HG03196 (cell line): ENCODE data around the gene CNTN6.

Experiments used
- ATAC-seq: cut with Tn5 transposase; IDR thresholded peaks from one replicate; pipeline ENCODE4 v1.9.1; 2021; ENCODE audit not compliant: unreplicated experiment

CNTN6 gene

DNA sequence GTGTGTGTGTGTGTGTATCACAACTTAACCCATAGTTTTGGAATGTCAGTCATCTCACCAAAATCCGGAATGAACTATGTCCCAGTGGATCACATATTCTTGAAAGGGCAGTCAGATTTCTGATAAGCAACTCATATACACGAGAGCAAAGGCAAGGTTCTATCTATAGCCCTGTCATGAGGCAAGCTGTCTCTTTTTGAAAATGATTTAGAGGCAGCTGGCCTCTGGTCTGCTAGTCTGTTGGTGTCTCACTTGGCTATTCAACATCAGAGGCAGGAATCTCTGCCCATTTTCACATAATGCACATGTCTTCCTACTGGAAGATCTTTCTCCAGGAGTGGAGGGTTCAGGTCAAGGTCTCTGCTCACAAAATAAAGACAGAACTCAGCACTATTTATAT lies 79.8 kb downstream of the CNTN6 start:
- ATAC-seq, result no peak

DNA sequence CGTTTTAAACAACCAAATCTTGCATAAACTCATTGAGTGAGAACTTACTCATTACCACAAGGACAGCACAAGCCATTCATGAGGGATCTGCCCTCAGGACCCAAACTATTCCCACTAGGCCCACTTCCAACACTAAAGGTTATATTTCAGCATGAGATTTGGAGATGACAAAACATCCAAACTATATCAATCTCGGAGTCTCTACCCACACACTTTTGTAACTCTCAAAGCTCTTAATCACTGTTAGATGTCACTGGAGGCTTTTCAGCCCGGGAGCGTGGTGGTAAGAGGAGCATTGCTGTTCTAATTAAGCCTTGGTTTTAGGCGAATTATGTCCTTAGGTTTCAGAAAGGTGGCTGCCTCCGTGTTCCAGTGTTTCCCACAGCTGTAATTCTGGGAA lies 86.3 kb downstream of the CNTN6 start:
- ATAC-seq, result no peak

DNA sequence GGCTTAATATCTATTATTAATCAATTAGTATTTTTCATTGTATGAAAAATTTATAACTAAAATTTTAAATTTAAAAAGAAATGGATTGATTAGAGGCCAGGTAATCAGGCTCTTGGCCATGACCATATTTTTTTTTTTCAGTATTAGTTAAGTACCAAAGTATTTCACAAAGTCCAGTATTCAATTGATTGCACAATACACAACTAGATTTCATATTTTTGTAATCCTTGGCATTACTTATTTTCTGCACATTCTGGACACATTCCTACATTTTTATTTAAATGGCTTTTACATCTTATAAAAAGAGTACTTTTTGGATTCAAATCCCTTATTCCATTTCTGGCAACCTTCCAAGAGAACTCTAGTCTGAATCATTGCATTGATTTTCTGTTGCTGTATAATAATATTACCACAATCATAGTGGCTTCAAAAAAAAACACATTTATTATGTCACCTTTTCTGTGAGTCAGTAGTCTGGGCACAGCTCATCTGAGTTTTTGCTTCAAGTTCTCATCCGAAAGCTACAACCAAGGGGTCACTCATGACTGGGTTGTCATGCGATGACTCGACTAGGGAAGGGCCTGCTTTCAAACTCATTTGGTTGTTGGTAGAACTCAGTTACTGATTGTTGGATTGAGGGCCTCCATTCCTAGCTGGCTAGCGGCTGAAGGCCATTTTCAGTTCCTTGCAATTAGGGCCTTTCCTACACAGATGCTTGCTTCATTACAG lies 90.7 kb downstream of the CNTN6 start:
- no peak for ATAC-seq

DNA sequence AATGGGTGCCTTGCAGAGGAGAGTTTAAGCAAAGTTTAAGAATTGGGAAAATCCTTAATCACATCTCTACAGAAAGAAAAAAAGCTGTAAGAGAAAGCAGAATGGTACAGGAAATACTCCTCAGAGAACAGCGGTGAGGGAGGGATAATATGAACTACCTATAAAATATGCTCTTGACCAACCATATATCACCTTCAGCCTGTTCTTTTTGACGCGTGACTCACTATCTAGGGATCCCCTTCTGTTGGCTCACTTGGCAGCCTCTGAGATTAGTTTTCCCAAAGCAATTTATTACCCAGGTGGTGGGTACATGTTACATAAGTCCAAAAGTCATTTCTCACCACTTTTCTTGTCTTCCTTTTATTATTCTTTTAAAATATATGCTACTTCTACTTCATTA lies 97.7 kb downstream of the CNTN6 start:
- no peak for ATAC-seq

DNA sequence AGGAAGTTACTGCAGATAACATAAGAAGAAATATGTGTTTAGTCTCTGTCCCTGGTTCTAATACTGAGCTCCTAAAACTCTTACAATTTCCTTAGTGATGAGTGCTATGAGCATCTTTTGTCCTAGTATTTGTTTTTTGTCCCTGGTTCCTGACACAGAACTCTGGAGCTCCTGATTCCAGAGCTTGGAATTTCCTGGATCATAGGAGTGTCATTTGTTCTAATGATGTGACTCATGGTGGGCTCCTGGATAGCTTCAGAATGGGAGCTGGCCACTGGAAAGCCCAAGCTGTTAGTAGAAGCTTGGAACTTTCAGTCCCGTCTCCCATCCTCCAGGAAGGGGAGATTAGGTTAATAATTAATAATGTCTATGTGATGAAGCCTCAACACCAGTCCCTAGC lies 98.2 kb downstream of the CNTN6 start:
- no peak for ATAC-seq

DNA sequence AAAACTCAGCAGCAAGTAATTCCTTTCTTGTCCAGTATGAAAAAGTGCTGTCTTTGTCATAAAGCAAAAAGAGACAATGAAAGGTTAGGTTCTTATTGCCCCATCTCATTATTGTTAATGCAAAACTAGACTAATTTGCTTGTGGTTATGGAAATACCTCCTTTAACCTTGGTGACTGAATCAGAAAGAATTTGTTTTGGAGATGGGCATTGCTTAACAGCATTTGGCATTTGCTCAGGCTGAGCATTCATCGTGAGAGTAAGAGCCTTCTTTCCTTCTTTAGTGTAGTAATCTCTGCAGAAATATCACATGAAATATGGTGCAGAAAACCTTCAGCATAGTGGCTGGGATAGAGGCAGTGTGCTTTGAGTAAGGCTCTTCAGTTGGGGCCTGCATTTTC lies 103.1 kb downstream of the CNTN6 start:
- ATAC-seq, result no peak

DNA sequence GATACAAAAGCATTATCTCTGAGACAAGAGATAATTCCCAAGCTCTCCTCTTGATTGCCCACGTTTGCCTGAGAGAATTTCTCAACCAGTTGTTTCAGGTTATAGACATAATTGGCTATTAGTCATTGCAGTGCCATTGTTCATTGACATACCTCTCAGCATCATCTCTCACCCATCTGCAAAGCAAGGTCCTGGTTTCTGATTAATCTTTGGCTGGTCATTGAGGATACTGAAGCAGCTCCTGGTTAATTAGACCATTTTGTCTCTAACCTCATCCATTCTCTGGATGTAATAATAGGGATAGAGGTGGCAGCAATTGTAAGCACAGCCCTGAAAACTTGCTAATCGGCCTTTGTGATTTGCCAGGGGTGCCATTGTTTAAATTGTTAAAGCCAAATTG lies 104.2 kb downstream of the CNTN6 start:
- no peak for ATAC-seq

DNA sequence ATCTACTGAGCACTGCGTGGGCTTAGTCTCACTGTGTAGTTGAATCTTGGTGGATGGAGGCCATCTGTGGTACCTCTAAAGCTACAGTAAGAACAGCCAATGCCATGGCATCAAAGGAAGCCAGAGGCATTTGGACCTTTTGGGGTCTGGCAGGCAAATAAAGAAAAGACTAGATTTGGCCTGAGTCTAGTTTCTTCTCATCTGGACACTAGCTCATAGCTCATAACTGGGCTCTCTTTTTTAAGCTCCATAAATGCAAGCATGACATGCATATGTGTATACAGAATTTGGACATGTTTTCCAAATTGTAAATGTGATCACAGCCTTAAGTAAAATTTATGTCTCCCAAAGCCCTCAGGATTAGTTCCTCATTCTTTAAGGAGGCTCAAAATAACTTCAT lies 107.5 kb downstream of the CNTN6 start:
- no peak for ATAC-seq

DNA sequence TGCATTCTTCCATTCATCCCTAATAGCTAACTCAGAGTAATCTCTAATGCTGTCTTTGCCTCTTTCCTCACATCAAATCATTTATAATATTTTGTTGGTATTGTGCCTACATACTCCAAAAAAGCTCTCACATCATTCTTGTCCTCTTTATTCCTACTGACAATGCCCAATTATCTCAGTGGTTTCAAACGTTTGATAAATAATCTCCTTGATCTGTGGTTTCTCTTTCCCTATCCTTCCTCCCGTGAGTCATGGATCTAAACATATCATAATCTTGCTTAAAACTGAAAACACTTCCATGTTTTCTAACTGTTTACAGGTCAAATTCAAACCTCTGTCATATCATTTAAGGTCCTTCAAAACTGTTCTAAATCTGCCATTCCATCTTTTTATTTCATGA lies 115.1 kb downstream of the CNTN6 start:
- no peak for ATAC-seq

DNA sequence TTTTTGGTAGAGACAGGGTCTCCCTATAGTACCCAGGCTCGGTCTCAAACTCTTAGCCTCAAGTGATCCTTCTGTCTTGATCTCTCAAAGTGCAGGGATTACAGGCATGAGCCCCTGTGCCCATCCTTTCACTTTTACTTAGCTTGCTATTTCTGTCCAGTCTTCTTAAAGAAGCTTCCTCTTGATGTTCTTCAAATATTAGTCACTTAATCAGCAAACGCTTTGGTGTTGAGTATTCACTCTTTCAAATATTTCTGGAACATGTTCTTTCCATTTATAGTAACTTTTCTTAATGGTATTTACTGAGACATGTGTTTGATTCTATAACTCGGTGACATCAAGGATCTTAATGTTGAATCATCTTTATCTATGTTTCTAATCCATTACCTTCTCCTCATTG lies 122.1 kb downstream of the CNTN6 start:
- ATAC-seq, result no peak

DNA sequence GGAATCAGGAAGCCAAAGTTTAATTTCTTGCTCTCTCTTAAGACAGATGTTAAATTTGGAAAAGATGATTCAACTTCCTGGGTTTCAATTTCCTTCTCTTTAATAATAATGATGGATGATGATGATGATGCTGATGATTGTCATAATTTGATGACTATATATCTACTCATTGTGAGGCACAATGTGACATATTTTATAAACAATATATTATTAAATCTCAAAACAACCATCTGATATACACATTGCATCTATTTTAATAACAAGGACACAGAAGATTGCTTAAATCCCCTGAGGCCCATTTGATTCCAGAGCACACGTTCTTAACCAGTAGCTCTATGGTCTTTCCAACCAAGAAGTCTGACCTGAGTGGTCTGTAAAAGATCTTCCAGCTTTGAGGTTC lies 124.0 kb downstream of the CNTN6 start:
- ATAC-seq, result no peak

DNA sequence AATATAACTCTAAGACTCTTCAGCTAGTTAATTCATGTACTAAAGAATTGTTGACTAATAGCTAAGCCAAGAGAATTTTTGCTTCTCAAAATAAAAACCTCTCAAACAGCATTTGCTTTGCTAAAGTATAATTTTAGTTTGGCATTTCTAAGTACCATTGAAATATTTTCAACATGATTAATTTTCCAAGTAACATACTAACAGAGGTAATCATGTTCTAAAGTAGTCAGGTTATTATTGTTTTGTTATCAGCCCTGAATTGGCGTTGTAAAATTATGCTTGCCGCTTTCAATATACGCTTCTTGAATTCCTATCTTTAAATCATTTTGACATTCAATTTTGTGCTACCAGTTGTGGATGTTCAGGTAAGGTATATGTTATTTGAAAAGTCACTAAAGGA lies 134.3 kb downstream of the CNTN6 start:
- no peak for ATAC-seq

DNA sequence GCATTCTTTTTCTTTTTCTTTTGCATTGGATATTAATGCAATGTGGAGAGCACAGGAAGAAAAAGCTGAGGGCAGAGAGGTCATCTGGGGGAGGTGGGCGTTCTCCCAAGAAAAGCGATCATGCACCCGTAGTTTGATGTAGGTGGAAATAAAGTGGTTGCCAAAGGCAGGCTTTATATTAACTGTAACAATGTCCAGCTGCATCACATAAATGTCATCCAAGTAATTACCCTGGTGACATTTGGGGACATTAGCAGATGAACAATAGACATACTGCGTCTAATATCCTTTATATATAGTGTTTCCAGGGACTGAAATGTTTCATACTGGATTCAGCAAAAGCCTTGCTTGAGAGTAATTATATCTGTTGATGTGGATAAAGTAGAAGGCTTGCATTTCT lies 135.5 kb downstream of the CNTN6 start:
- no peak for ATAC-seq

DNA sequence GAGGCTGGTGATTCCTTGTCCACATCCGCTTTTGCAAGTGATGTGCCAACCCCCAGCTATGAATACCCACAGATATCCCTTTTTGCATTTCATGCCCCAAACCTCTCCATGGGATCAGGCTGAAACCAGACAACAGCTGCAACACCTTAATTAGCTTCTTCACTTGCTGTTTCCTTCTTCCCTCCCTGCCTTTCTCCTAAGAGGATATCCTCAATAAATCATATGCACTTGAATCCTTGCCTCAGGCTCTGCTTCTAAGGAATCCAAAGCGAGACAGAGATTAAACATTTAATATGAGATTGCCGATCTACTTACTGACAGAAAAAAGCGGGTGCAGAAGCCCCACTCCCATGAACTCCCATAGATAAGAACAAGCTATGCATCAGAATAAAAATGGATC lies 138.1 kb downstream of the CNTN6 start:
- no peak for ATAC-seq

DNA sequence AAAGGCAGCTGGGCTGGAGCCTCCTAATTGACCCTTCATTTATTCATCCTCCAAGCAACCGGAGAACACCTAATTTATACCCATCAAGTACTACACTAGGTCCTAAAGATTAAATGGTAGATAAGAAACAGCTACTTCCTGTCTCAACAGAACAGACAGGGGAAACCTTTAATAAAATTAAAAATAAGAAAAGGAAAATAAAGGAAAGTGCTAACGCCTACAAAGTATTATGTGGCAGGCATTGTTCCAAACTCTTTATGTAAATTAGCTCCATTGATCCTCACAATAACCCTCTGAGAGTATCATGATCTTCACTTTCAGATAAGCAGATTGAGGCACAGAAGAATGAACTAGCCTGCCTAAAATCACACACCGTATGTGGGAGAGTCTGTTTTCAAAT lies 139.5 kb downstream of the CNTN6 start:
- ATAC-seq, result no peak

DNA sequence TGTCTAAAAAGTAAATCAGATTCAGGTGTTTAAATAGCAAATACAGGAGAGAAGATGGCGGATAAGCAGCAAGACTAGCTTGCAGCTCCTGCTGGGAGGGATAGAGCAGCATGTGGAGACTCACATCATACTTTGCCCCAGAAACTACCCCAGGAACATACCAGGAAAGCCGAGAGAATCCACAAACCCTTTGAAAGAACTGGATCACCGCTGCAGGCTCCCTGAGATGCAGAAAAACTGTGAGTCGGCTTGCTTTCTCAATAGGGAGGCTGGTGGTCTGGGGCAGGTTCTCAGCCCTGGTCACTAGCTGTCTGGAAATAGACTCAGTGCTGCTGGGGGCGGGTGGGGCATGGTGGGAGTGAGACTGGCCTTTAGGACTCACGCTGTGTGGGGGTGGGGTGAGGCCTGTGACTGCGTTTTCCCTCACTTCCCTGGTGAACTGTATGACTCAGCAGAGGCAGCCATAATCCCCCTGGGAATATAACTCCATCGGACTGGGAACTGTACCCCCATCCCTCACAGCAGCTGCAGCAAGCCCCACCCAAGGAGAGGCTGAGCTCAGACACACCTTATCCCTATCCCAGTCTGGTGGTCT lies 142.8 kb downstream of the CNTN6 start:
- no peak for ATAC-seq

DNA sequence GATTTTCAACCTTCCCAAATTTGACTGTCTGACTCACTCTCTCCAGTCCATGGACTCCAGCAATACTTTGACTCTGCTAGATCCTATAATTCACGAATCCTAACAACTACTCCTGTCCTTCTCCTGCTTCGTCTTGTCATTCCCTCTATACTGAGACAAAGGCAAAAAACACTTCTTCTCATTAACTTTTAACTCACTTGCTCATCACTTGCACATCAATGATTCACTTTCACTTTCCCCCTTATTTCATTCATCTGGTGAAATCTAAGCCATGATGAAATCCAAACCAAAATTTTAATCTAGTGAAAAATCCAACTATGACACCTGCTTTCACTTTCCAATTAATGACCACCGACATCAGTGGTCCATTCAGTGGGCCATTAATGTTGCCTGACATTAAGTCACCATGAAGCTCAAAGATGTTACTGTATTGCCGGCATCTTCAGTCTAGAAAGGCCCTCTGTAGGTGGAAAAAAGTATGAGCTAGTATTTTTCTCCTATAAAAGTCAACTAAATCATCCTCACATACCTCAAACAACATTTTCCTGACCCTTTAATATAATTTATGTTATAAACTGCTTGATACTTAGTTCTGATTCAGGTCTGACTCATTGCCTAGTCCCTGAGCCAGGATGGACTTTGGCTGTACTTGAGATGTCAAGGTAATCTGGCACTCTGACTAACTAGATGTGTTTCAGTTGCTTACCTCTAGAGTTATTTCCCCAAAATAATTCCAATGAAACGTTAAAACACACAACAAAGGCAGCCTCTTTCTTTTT lies 158.6 kb downstream of the CNTN6 start:
- ATAC-seq, result no peak

DNA sequence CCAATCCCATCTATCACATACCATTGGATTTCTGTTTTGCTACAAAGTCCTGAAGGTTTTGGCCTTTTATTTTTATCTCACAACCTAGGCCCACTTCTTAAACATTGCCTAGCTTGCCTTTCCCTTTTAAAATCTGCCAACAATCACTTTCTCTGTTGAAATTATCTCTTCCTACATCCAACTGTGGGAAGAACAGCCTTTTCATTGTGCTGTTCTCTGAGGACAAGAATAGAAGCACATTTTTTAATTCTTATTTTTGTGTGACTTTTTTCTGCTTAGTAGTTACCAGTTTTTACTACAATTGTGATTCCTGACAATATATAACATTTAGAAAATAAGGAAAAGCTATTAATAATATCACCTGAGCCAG lies 159.2 kb downstream of the CNTN6 start:
- no peak for ATAC-seq

DNA sequence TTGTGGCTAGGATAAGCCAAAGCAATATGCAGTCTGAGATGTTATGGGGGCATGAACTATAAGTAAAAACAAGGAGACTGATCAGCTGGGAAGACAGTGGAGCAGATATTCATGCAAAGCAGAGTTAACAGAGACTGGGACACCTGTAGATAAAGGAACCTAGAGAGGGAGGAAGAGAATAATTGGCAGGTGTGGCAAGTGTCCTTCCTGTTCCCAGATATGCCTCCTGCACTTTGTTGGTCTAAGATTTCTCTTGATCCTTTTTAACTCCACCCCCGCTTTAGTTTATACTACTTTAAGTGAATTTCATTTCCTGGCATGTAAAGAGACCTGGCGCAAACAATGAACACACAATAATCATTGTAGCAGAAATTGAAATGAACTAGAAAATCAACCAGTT lies 169.4 kb downstream of the CNTN6 start:
- ATAC-seq, result no peak

DNA sequence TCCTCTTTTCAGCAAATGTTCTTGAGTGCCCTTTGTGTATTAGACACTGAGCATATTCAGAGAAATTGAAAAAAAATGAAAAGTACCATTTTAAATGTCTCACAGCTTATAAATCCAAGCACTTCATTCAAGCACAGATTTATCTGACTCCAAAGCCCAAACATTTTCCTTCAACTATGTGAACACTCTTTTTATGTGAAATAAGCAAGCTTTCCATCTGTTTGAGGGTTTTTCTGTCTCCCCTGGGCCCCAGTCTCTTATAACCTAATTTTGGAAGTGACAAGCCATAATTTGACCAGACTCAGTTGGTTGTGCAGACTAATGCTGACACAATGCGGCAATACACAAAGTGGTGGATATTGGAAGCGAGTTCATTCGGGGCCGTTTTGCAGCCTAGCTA lies 170.3 kb downstream of the CNTN6 start:
- no peak for ATAC-seq

DNA sequence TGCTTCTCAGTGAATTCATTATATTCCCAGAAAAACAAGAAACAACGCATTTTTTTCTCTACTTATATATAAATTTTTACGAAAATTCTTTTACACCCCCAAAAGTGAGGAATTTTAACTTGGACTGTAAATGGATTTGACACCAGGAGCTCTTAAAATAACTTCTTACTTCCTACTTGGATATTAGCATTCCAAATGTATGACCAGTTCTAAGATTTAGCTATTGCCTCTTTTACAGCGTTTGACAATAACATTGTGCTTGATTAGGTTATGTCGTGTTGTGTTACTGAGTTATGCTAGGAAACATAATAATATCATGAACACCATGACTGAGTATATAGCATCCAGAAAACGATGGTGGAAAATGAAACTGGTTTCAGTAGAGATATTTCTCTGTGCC lies 177.0 kb downstream of the CNTN6 start:
- no peak for ATAC-seq

DNA sequence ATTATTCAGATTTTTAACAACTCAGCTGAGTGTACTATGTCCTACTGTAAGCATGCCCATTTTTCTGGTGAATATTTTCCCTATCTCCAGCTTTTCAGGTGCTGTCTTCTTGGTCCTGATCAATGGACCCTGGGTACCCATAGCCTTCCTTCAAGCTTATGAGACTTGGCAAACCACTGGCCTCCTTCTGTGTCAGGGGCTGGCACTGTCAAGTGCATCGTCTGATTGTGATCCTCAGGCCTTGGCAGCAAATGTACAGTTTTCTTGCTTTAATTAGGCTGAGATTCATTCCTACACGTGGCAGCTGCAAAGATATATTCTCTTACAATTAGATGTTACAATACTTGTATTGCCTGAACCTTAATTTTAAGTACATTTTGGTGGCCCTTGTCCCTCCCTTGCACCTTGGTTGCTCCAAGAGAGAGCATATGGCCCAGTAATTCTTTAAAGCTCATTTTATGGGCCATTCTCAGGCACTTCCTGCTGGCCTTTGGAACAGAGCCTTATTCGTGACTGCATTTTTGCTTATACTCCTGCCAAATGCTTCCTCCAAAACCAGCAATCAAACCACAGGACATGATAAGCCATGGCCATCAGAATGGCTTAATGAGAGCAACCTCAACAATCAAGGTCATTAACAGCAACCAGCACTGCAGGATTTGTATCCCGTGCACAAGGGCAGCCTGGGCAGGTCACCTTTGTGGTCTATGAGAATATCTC lies 179.9 kb downstream of the CNTN6 start:
- ATAC-seq, result no peak
